HG03575 (cell line): ENCODE data around the gene CHCHD3.

ENCODE experiments used
- ATAC-seq: cut with Tn5 transposase; IDR thresholded peaks from one replicate; pipeline ENCODE4 v1.9.1; 2021; ENCODE audit not compliant: unreplicated experiment, insufficient number of reproducible peaks, low FRiP score; ENCODE audit errors: extremely low read depth

Gene CHCHD3

GRCh38 chr7:132805766-132806165 is 276.1 kb downstream of the CHCHD3 start:
- ATAC-seq: no peak

GRCh38 chr7:132804849-132805485 is 276.9 kb downstream of the CHCHD3 start:
- ATAC-seq: no peak

- ATAC-seq: no peak
Observed at GRCh38 chr7:132800522-132800921, 281.4 kb downstream of the CHCHD3 start.

GRCh38 chr7:132799081-132799413 is 282.8 kb downstream of the CHCHD3 start:
- no peak for ATAC-seq

- no peak for ATAC-seq
Observed at GRCh38 chr7:132797152-132797551, 284.7 kb downstream of the CHCHD3 start.

- no peak for ATAC-seq
Observed at GRCh38 chr7:132793474-132793873, 288.4 kb downstream of the CHCHD3 start.

GRCh38 chr7:132791036-132791435 is 290.9 kb downstream of the CHCHD3 start:
- ATAC-seq: no peak

- ATAC-seq: no peak
Observed at GRCh38 chr7:132790104-132790503, 291.8 kb downstream of the CHCHD3 start.

GRCh38 chr7:132789281-132789680 is 292.6 kb downstream of the CHCHD3 start:
- ATAC-seq: no peak

- no peak for ATAC-seq
Observed at GRCh38 chr7:132785870-132786269, 296.0 kb downstream of the CHCHD3 start.

- no peak for ATAC-seq
Observed at GRCh38 chr7:132784406-132784805, 297.5 kb downstream of the CHCHD3 start.

GRCh38 chr7:132783824-132784223 is 298.1 kb downstream of the CHCHD3 start:
- ATAC-seq: no peak

GRCh38 chr7:132782777-132783640 is 298.9 kb downstream of the CHCHD3 start:
- no peak for ATAC-seq

GRCh38 chr7:132780822-132781221 is 301.1 kb downstream of the CHCHD3 start:
- no peak for ATAC-seq

GRCh38 chr7:132779164-132779563 is 302.7 kb downstream of the CHCHD3 start:
- no peak for ATAC-seq

GRCh38 chr7:132778761-132779160 is 303.1 kb downstream of the CHCHD3 start:
- ATAC-seq: no peak

GRCh38 chr7:132777956-132778355 is 303.9 kb downstream of the CHCHD3 start:
- no peak for ATAC-seq

GRCh38 chr7:132777414-132777813 is 304.5 kb downstream of the CHCHD3 start:
- no peak for ATAC-seq

- ATAC-seq: no peak
Observed at GRCh38 chr7:132776048-132776620, 305.8 kb downstream of the CHCHD3 start.

- no peak for ATAC-seq
Observed at GRCh38 chr7:132773527-132773956, 308.3 kb downstream of the CHCHD3 start.
